Fibroblast of skin of scalp (primary cell): Measurements from ENCODE around the gene DHX35.

Experiments
- DNase-seq: peaks from one replicate; pipeline ENCODE4 v3.0.0-alpha.2; 2013

The DHX35 gene

GRCh38 chr20:39032997-39033396 is 70.9 kb downstream of the DHX35 start:
- DNase-seq = no peak

DNA sequence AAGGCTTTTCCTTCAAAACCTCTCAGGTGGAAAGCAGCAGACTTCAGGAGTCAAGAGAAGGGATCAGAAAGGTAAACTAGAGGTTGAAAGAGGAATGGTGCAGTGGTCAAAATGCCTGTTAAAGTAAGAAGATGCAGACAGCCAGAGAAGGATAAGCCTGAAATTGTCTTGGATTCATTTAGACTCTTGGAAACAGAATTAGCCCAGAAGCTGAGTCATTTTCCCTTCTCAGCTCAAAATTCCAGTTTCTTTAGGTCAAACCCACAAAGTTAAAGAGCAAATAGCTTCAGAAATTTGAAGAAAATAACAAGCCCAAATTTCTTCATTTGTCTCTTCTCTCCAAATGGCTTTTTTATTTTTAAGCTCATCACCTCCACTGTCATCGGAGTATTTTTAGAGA is 73.9 kb downstream of the DHX35 start:
- DNase-seq = no peak

DNA sequence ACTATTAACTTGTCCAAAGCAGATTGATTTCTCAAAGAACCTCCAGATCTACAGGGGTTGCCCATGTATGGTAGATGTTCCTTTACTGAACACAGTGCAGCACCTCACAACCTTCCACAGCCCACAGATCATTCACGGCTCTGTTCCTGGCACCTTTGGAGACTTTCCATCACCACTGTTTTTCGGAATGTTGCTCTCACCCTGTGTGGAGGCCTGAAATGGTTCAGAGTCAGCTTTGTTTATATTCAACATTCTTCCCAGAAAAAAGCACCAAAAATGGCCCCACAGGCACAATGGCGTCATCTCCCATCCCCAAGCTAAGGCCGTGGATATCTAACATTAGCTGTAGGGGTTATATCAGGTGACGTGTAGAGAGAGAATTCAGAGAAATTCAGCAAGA is 74.7 kb downstream of the DHX35 start:
- DNase-seq = no peak

DNA sequence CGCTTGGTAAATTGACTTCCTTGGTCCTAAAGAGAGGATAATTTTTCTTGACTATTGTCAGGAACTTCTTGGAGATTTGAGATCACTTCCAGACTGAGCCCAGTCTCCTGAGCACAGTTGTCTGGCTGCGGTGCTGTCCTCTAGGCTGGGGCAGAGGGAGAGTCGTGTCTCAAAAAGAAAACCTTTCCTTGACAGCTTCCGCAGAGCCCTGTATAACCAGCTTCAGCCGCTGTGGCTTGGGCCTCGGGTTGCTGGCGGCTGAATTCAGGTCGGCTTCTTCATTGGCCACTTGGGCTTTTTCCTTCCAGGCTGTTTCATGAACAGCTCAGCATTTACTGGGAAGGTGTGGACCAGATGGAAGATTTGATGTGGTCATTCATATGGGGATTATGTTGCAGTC is 75.9 kb downstream of the DHX35 start:
- DNase-seq = no peak

DNA sequence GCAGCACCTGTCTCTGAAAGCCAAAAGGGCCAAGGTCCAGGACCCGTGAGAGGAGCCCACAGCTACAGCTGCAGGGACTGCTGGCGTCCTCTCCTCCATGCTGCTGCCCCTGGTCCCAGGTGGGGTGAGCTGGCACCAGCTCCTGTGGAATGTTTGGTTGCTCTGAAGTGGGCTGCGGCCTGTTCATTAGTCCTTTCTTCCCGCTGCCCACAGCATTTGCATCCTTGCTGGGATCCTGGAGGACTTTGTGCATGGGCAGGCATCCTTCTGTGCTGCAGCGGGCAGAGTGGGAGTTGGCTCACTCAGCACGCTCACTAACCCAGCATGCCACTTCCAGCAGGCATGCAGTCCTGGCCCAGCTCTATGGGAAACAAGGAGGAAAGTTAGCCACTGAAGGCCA is 76.4 kb downstream of the DHX35 start:
- DNase-seq = no peak

DNA sequence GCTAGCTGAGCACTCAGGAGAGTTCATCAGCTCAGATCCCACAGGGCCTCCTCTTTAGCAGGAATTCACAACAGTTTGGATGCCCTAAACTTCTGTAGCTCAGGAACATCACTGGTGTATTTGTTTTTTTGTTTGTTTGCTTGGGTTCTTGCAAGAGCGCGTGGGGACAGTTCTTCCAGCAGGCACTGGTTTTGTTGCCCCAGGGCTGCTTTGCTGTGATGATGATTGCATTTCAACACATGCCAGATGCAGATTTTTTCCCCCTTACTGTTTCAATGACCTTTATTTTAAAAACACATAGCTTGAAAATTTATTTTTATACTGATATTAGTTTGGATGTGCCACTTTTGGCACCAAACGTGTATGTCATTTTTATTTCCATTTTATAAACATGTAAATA is 77.1 kb downstream of the DHX35 start:
- DNase-seq = no peak

DNA sequence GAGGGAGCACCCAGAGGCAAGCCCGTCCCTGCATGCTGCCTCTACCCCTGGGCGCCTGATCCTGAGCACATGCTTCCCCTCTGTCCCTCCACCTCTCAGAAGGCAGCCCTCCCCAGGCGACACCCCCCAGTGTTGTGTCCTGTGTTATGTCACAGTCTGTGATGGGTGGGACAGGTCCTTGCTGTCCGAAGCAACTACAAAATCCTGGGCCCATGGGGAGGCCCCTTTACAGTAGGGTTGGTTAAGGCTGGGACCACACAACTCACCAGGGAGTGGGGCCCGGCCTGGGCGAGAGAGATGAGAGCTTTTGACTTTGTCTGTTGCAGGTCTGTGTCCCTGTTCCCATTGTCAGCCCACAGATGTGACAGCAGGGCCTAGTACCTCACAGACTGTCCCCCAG is 78.0 kb downstream of the DHX35 start:
- DNase-seq = no peak

DNA sequence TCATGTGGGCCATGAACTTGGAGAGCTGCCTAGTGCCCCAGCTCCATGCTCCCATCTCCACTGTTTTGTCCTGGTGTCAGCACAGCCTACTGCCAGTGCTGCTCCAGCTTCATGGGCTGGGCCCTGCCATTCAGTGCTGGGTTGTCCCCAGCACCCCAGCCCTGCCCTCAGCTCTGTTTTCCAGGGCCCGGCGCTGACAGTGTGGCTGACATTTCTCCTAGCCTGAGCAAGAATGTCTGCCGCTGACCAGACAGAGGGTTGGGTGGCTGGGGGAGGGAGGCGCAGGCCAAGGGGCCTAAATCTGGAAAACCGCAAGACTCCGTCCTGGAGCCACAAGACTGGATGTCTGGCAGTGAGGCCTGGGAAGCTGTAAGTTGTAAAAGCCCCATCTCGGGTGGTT is 78.9 kb downstream of the DHX35 start:
- DNase-seq = no peak

DNA sequence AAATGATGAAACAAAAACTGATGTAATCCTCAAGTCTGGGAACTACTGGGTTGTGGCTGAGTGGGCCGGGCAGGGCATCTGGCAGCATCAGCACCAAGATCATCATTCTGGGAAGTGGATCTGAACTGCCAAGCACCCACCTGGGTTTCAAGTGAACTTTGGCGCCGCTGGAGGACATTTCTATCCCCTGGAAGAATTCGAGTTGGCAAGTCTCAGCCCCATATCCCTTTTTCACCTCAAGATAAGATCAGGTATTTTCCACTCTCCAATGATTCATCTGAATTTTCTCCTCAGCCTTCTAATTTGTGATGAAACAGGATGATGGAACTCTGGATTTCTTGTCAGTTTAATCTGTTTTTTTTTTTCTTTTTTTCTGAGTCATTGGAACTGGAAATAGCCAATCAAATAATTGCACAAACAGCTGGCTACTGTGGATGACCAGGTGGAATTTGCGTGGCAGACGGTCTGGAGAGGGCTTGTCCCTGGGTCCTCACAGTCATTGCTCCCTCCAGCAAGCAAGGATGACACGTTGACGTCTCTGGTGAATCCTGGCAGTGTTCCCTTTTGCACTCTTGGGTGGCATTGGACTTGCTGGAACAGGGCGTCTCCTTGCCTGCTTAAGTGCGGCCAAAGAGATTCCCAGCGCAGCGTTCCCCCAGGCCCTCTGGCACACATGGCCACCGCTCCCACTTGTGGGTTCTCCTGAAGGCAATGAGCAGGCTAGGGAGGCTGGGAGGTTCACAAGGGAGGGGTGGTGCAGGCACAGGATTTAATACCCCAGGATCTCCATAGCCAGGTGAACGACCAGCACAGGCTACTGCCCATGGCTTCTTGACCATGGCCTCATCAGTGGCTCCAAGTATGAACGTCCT is 80.4 kb downstream of the DHX35 start:
- no peak for DNase-seq

DNA sequence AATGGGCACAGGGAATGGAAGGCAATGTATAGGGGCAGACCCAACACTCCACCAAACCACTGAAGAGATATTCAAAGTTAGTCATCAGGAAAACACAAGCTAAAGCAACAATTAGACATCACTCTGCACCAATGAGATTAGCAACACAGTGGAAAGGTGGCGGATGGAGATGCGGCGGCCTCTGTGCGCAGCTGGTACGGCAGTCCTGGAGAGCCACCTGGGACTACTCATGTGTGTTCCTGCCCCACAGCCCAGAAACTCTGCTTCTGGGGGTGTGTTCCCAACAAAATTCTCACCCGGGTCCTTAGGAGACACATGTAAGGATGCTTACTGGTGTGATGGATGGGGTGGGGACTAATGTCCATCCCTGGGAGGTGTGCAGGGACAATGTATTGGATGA is 82.4 kb downstream of the DHX35 start:
- no peak for DNase-seq

- DNase-seq = no peak
Observed at GRCh38 chr20:39045676-39046075, 83.5 kb downstream of the DHX35 start.

DNA sequence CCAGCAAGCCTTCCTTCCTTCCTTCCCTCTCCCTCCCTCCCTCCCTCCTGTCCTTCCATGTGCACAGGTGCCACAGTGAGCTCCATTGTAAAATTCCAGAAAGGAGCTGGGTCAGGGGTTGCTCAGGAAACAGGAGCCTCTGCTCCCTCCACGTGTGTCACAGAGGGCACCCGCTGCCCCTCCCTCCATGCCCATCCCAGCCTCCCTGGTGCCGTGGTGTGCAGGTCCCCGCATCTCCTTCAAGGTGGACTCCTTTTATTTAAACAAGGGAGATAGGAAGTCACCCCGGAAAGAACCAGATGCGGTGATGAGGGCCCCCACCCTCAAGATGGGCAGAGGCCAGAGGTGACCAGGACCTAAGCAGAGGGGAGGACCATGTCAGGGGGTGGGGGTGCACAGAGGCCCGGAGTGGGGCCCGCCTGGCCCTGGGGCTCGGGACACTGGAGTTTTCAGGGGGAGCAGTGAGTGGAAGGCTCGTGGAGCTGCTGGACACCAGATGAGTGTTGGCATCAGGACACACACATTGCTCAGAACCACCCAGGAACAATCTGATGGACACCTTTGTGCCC is 85.4 kb downstream of the DHX35 start:
- no peak for DNase-seq

- peak; percentile 75 for DNase-seq
Observed at GRCh38 chr20:39048000-39048696, 86.0 kb downstream of the DHX35 start.

GRCh38 chr20:39049148-39049547 is 87.0 kb downstream of the DHX35 start:
- DNase-seq = no peak

GRCh38 chr20:39049684-39050554 is 87.8 kb downstream of the DHX35 start:
- DNase-seq = peak; percentile 77

DNA sequence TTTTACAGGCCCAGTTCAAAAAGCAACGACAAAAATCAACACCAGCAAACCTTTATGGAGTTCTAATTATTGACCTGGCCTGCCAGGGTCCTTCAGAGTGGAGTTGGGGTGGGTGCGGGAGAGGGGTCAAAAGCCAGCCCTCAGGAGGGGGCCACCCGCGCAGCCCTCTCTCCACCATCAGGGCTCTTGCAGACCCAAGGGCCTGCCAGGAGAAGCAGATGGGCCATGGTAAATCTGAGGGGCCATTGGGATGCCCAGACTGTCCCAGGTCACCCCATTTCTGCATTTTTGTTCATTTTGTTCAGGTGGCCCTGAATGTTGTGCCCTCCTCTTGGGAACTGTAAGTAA is 88.4 kb downstream of the DHX35 start:
- DNase-seq = no peak

GRCh38 chr20:39052676-39053075 is 90.5 kb downstream of the DHX35 start:
- no peak for DNase-seq

GRCh38 chr20:39057143-39057542 is 95.0 kb downstream of the DHX35 start:
- no peak for DNase-seq

DNA sequence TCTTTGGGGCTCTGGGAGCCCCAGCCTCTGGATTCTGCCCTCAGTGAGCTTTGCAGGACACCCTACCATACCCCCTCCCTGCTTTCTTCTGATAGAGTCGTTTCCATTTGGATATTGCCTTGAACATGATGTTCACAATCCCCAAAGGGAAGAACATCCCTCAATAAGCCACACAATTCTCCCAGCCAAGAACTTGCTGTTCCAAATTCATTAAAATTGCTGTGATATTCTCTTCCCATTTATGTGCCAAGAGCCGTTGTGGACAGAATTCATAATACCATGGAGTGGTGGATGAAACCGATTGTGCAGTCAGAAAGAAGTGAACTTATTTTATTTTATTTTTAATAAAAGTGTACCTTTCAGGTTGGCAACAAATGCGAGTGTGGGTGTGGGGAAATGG is 95.8 kb downstream of the DHX35 start:
- no peak for DNase-seq

DNA sequence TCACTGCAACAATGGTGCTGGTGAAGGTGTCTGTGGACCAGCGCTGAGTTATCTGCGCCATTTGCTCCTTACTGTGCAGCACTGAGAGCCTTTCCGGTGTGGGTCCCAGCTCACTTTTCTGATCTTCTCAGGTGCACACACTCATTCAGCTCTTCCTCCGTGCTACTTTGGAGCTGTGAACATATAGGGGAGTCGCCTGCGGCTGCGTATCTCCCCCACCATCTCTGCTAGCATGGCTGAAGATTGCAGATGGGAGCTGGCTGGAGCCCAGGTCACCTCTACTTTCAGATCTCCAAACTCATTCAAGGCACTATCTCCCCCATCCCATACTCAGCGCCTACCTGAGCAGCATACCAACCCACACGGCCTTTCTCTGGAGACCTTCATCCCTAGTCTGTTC is 96.9 kb downstream of the DHX35 start:
- DNase-seq = no peak

GRCh38 chr20:39066471-39067242 is 104.5 kb downstream of the DHX35 start:
- no peak for DNase-seq
